ENCODE results near the gene COL28A1.

DNA sequence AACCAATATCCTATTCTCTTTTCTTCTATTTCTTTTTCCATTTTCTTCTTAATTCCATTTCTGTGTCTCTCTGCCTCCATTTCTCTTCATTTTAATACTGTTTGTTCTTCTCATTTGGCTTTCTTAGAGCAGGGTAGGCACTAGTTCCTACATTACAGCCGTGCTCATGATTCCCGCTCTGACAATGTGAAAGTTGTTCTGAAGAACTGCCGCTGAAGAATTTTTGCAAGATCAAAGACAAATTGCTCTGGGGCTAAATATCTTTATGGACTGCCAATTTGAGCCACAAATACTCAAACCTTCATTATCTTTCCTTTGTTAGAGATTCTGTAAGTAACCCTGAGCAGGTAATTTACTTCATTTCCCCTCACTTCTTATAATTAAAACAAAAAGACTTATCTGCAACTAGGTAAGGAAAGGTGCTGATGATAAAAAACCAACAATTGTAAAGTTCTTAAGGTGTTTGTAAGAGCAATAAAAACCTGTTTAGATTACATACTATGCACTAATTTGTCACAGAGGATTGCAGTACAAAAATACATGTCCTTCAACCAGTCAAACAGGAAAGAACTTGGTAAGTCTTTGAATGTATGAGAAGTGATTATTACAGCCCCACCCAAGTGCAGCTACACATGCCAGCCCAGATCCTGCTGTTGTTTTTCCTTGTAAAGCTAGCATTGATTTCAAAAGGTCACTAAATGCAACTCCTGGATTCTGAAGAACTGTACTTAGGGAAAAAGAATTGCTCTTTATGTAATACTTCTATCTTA lies 127.5 kb downstream of the COL28A1 start:
- TF ChIP-seq, protein P1, sequence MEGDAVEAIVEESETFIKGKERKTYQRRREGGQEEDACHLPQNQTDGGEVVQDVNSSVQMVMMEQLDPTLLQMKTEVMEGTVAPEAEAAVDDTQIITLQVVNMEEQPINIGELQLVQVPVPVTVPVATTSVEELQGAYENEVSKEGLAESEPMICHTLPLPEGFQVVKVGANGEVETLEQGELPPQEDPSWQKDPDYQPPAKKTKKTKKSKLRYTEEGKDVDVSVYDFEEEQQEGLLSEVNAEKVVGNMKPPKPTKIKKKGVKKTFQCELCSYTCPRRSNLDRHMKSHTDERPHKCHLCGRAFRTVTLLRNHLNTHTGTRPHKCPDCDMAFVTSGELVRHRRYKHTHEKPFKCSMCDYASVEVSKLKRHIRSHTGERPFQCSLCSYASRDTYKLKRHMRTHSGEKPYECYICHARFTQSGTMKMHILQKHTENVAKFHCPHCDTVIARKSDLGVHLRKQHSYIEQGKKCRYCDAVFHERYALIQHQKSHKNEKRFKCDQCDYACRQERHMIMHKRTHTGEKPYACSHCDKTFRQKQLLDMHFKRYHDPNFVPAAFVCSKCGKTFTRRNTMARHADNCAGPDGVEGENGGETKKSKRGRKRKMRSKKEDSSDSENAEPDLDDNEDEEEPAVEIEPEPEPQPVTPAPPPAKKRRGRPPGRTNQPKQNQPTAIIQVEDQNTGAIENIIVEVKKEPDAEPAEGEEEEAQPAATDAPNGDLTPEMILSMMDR (IDR thresholded peaks at IDR 0.05), result no peak
- TF ChIP-seq POLR2A (IDR thresholded peaks at IDR 0.05), result no peak

Measured in adrenal gland (tissue), 5 donors.